Fibroblast of villous mesenchyme (primary cell): ENCODE measurements around the gene MS4A15. TPM values are rescaled to one million over a fixed set of nuclear protein-coding genes. Genes with fewer than 3 reads are reported as not detected.

Experiments used
- DNase-seq: peaks from one replicate; pipeline ENCODE4 v3.0.0-alpha.2; 2010; ENCODE audit warnings: low read depth
- H3K4me3 ChIP-seq: 2 replicates; pipeline ENCODE4 v1.5.1; 2011; ENCODE audit warnings: low read depth, mild to moderate bottlenecking, low read length
- CTCF ChIP-seq: IDR thresholded peaks from 2 replicates; pipeline ENCODE4 v1.5.1; 2012; ENCODE audit warnings: low read depth, mild to moderate bottlenecking, low read length; ENCODE audit not compliant: insufficient read depth
- total RNA-seq: library from RNA; depleted of rRNA; stranded (reverse); fragments of >200 nt; gene quantifications from 2 replicates; pipeline ENCODE4 v1.2.3, GENCODE V29; 2012

Gene MS4A15
- total RNA-seq, 1 donor: not detected

- DNase-seq: no peak
- no peak overlapping the region for H3K4me3 ChIP-seq
- TF ChIP-seq CTCF: no peak
These were observed 38.6 kb downstream of the MS4A15 start for GRCh38 chr11:60795291-60795690.

GRCh38 chr11:60797846-60798630 lies 41.4 kb downstream of the MS4A15 start:
- TF ChIP-seq CTCF: no peak
- no peak overlapping the region for H3K4me3 ChIP-seq
- DNase-seq: no peak

- no peak overlapping the region for H3K4me3 ChIP-seq
- no peak for TF ChIP-seq CTCF
- no peak for DNase-seq
These were observed 42.0 kb downstream of the MS4A15 start for GRCh38 chr11:60798631-60799030.

- H3K4me3 ChIP-seq: no peak overlapping the region
- DNase-seq: no peak
- TF ChIP-seq CTCF: no peak
These were observed 44.5 kb downstream of the MS4A15 start for GRCh38 chr11:60801194-60801593.

- H3K4me3 ChIP-seq: no peak overlapping the region
- DNase-seq: no peak
- no peak for TF ChIP-seq CTCF
These were observed 46.7 kb downstream of the MS4A15 start for GRCh38 chr11:60803273-60803936.

GRCh38 chr11:60809249-60809648 lies 52.6 kb downstream of the MS4A15 start:
- H3K4me3 ChIP-seq: no peak overlapping the region
- no peak for TF ChIP-seq CTCF
- DNase-seq: no peak
